K562 (cell line): ENCODE measurements around the gene TMEM218. TPM values are rescaled to one million over a fixed set of nuclear protein-coding genes. Genes with fewer than 3 reads are reported as not detected.

Source experiments
- ATAC-seq: fragments of 200-7000 bp; cut with Tn5 transposase; 3 replicates; pipeline ENCODE4 v1.9.1; 2020; ENCODE audit warnings: moderate library complexity
- BruUV-seq: library from RNA; stranded (reverse); fragments of 400-500 nt; replicated peaks from 2 replicates; lab custom pipeline; 2021; lab: Mats Ljungman, UMichigan
- CTCF ChIA-PET: fragments of 300-600 bp; formaldehyde crosslinking; extraction: SDS; loops from one replicate; lab custom pipeline; 2021; ENCODE audit warnings: low intra/inter-chr PET ratio; lab: Yijun Ruan, JAX
- POLR2A ChIA-PET: fragments of 300-600, 350-650 bp; sonication (Branson Sonifier 250); formaldehyde crosslinking; extraction: SDS; loops from one replicate; lab custom pipeline; 2021; ENCODE audit warnings: antibody characterized with exemption, inconsistent platforms; lab: Yijun Ruan, JAX
- DNase-seq, 4 experiments: peaks; one replicate each; pipeline versions ENCODE4 v3.0.0 to v3.0.0-alpha.2; 2011 to 2018; ENCODE audit warnings: low spot score in 3 of 4, mixed read lengths in 3 of 4; ENCODE audit errors: extremely low read depth in 1 of 4
- FAIRE-seq: peaks from 2 replicates; lab custom pipeline; 2011; peaks lifted over from hg19 to GRCh38; lab: Jason Lieb, UNC
- H2AFZ ChIP-seq: 2 replicates; pipeline ENCODE4 v1.6.0; 2011; ENCODE audit warnings: low read depth, low read length, control low read depth, inconsistent platforms
- H3K27ac ChIP-seq: fragments of 200-600 bp; 3 replicates; pipeline ENCODE4 v1.8.0; 2011; ENCODE audit warnings: low read depth, mild to moderate bottlenecking, control low read depth, inconsistent platforms, low read length, moderate library complexity, mixed read lengths; ENCODE audit errors: extremely low read depth
- H3K27me3 ChIP-seq, 2 experiments: fragments of 300-600 bp in 1 of 2; 2 replicates in 1 of 2; 3 replicates in 1 of 2; pipeline versions ENCODE4 v1.6.0 to v1.8.0; 2011; ENCODE audit warnings: inconsistent platforms in 2 of 2, low read length in 2 of 2, mild to moderate bottlenecking in 1 of 2, mixed read lengths in 1 of 2, moderate library complexity in 1 of 2; ENCODE audit not compliant: control insufficient read depth in 2 of 2, insufficient read depth in 2 of 2
- H3K36me3 ChIP-seq: fragments of 300-600 bp; 3 replicates; pipeline ENCODE4 v1.8.0; 2011; ENCODE audit warnings: mild to moderate bottlenecking, low read length, inconsistent platforms; ENCODE audit not compliant: control insufficient read depth, insufficient read depth
- H3K4me1 ChIP-seq, 2 experiments: fragments of 200-600 bp in 1 of 2; replicated peaks in 1 of 2; 2 replicates in 1 of 2; 3 replicates in 1 of 2; pipeline versions ENCODE4 v1.5.1 to v1.8.0; 2011; ENCODE audit warnings: inconsistent platforms in 2 of 2, low read length in 2 of 2, mild to moderate bottlenecking in 1 of 2, mixed read lengths in 1 of 2, moderate library complexity in 1 of 2; ENCODE audit not compliant: control insufficient read depth in 2 of 2, insufficient read depth in 2 of 2
- H3K4me2 ChIP-seq: 2 replicates; pipeline ENCODE4 v1.6.1; 2011; ENCODE audit warnings: low read length, control low read depth, inconsistent platforms, mixed read lengths; ENCODE audit not compliant: insufficient read depth
- H3K4me3 ChIP-seq: fragments of 200-600 bp; sonication (generic), shearing (Covaris generic); 2 replicates; pipeline ENCODE4 v1.5.1; 2016; ENCODE audit warnings: control low read depth, inconsistent platforms
- H3K79me2 ChIP-seq: fragments of 200-600 bp; 3 replicates; pipeline ENCODE4 v1.8.0; 2011; ENCODE audit warnings: low read length, inconsistent platforms; ENCODE audit not compliant: control insufficient read depth, insufficient read depth
- H3K9ac ChIP-seq, 2 experiments: 2 replicates each; pipeline versions ENCODE4 v1.6.0 to v1.6.1; 2011; ENCODE audit warnings: low read depth in 2 of 2, low read length in 2 of 2, control low read depth in 1 of 2, inconsistent platforms in 1 of 2, mild to moderate bottlenecking in 1 of 2, mixed read lengths in 1 of 2; ENCODE audit not compliant: insufficient read depth in 1 of 2
- H3K9me1 ChIP-seq: one replicate; pipeline ENCODE4 v1.6.0; 2011; ENCODE audit warnings: inconsistent platforms, mild to moderate bottlenecking, low read length, moderate library complexity; ENCODE audit not compliant: control insufficient read depth, insufficient read depth
- H3K9me3 ChIP-seq: replicated peaks from 2 replicates; pipeline ENCODE4 v1.5.1; 2011; ENCODE audit warnings: low read depth, low read length, inconsistent platforms; ENCODE audit not compliant: control insufficient read depth, insufficient read depth
- H4K20me1 ChIP-seq: replicated peaks from 2 replicates; pipeline ENCODE4 v1.6.1; 2011; ENCODE audit warnings: low read length, inconsistent platforms, mixed read lengths; ENCODE audit not compliant: control insufficient read depth, insufficient read depth
- CBX3 ChIP-seq, 2 experiments: IDR thresholded peaks; 1 replicate in 1 of 2; 2 replicates in 1 of 2; pipeline ENCODE4 v1.6.1; 2012; ENCODE audit warnings: inconsistent platforms in 2 of 2, low read length in 2 of 2, borderline replicate concordance in 1 of 2, control low read depth in 1 of 2
- CREBBP ChIP-seq: IDR thresholded peaks from one replicate; pipeline ENCODE4 v1.6.1; 2012; ENCODE audit warnings: low read depth, mild to moderate bottlenecking, control low read depth, inconsistent platforms, low read length
- ESRRA ChIP-seq: fragments of 450-650 bp; IDR thresholded peaks from 2 replicates; pipeline ENCODE4 v1.6.1; 2014; ENCODE audit warnings: low read depth, mild to moderate bottlenecking, moderate library complexity, borderline replicate concordance
- ETS2 ChIP-seq: IDR thresholded peaks from 2 replicates; pipeline ENCODE4 v1.6.1; 2016; ENCODE audit warnings: borderline replicate concordance, missing genetic modification characterization, mild to moderate bottlenecking, moderate library complexity, missing compliant biosample characterization; ENCODE audit not compliant: poor library complexity, severe bottlenecking
- FOXO4 ChIP-seq: fragments of 450-650 bp; formaldehyde crosslinking; IDR thresholded peaks from 2 replicates; pipeline ENCODE4 v1.4.0; 2020; ENCODE audit warnings: mild to moderate bottlenecking, moderate library complexity
- GABPB2 ChIP-seq: fragments of 250-450 bp; sonication (Bioruptor Pico); conservative IDR thresholded peaks from 2 replicates; pipeline ENCODE4 v1.5.1; 2021; ENCODE audit warnings: mild to moderate bottlenecking
- HMGN3 ChIP-seq: IDR thresholded peaks from 2 replicates; pipeline ENCODE4 v1.6.1; 2011; ENCODE audit warnings: borderline replicate concordance, low read depth, mild to moderate bottlenecking, mixed read lengths, low read length; ENCODE audit not compliant: insufficient read length; ENCODE audit errors: extremely low read depth
- JUNB ChIP-seq: fragments of 450-650 bp; formaldehyde crosslinking; conservative IDR thresholded peaks from 2 replicates; pipeline ENCODE4 v1.4.0; 2020; ENCODE audit warnings: mild to moderate bottlenecking
- KDM4B ChIP-seq, 2 experiments: fragments of 450-650 bp in 1 of 2; sonication (generic) in 1 of 2; IDR thresholded peaks; 2 replicates each; pipeline ENCODE4 v1.6.1; 2016 to 2017; ENCODE audit warnings: borderline replicate concordance in 2 of 2, antibody characterized with exemption in 1 of 2, low read depth in 1 of 2, mild to moderate bottlenecking in 1 of 2
- POLR2B ChIP-seq: fragments of 450-650 bp; IDR thresholded peaks from 2 replicates; pipeline ENCODE4 v1.6.1; 2018; ENCODE audit warnings: low read depth; ENCODE audit not compliant: partially characterized antibody
- RFX7 ChIP-seq: fragments of 250-450 bp; sonication (Bioruptor Pico); IDR thresholded peaks from 2 replicates; pipeline ENCODE4 v1.5.1; 2021; ENCODE audit warnings: mild to moderate bottlenecking
- SRF ChIP-seq, 2 experiments: fragments of 250-450, 450-650 bp in 1 of 2; sonication (Bioruptor Pico) in 1 of 2; sonication (generic) in 1 of 2; formaldehyde crosslinking; IDR thresholded peaks; 2 replicates each; pipeline versions ENCODE4 v1.5.0 to v1.5.1; 2020 to 2022; ENCODE audit warnings: mild to moderate bottlenecking in 1 of 2, missing genetic modification reagents in 1 of 2
- ZBTB2 ChIP-seq: fragments of 450-650 bp; IDR thresholded peaks from 2 replicates; pipeline ENCODE4 v1.6.1; 2016; ENCODE audit warnings: antibody characterized with exemption
- ZC3H11A ChIP-seq: IDR thresholded peaks from 2 replicates; pipeline ENCODE4 v1.6.1; 2012; ENCODE audit warnings: low read depth, low read length, improper control_type of control experiment
- ZNF449 ChIP-seq: fragments of 250-450 bp; sonication (Bioruptor Pico); IDR thresholded peaks from 2 replicates; pipeline ENCODE4 v1.8.0; 2022; ENCODE audit warnings: moderate library complexity, mild to moderate bottlenecking, inconsistent platforms
- ZNF77 ChIP-seq: fragments of 250-450 bp; sonication (Bioruptor Pico); IDR thresholded peaks from 2 replicates; pipeline ENCODE4 v1.5.0; 2020
- WGBS: fragments of 100-300 bp; shearing (Covaris generic); methylation state at CpG from one replicate; pipeline ENCODE4 v1.1.6; 2016; ENCODE audit warnings: low coverage, mixed read lengths; ENCODE audit not compliant: insufficient coverage; ENCODE audit errors: missing lambda C conversion rate; 5-methylcytosine and 5-hydroxymethylcytosine counted together
- in situ Hi-C: fragments of 300-500 bp; cut with MboI; formaldehyde crosslinking; loops from 4 replicates; pipeline ENCODE4 v1.15.0; 2018; ENCODE audit warnings: inconsistent platforms, mixed read lengths
- intact Hi-C: fragments of 100-400 bp; cut with micrococcal nuclease; formaldehyde crosslinking; loops from 2 replicates; pipeline ENCODE4 v1.14.2; 2022
- polyA plus RNA-seq, 8 experiments: library from polyadenylated mRNA; depleted of rRNA in 4 of 8; stranded (reverse) in 5 of 8; unstranded in 3 of 8; fragments of >200 nt; fragmentation: Nextera tagmentation in 2 of 8; fragmentation: Illumina TruSeq in 1 of 8; extraction: Ambion mirVana in 2 of 8; extraction: Trizol in 1 of 8; gene quantifications; 2 replicates each; pipeline versions ENCODE4 v1.2.1 to v1.2.3, GENCODE V29; 2011 to 2014; ENCODE audit warnings: inconsistent platforms in 1 of 8, missing spikeins in 1 of 8
- total RNA-seq, 7 experiments: library from RNA; depleted of rRNA in 6 of 7; stranded (reverse); fragments of >200 nt in 6 of 7; fragmentation: Illumina TruSeq in 2 of 7; extraction: Trizol in 2 of 7; gene quantifications; 2 replicates each; pipeline versions ENCODE4 v1.2.1 to v1.2.3, GENCODE V29; 2011 to 2021; ENCODE audit warnings: low replicate concordance in 1 of 7

The TMEM218 gene
- total and polyA plus RNA-seq, 9 of the 15 experiments (the other 6 are each of a cell fraction or from before 2014, with no cell fraction given), result 13.4 to 32.2 (median 25.4) TPM

GRCh38 chr11:125088123-125088522 is 23.3 kb downstream of the TMEM218 start:
- Histone ChIP-seq H2AFZ (no peak overlapping the region), H3K36me3 (no peaks in the 10 kb centered on the region), H3K4me3 (no peak overlapping the region), H3K27ac (no peak overlapping the region), H3K27me3 (no peaks in the 10 kb centered on the region), H3K4me2 (no peak overlapping the region), H4K20me1 (0 out of 2 replicates have a peak, but pooled peaks cover 3% of the 10 kb centered on the region), H3K9me3 (no peaks in the 10 kb centered on the region), H3K79me2 (no peaks in the 10 kb centered on the region), H3K4me1 (peaks cover 0 to 7% of the 10 kb centered on the region in 2 experiments; a peak in 2 of 5 replicates), H3K9ac (no peak overlapping the region), H3K9me1 (no peaks in the 10 kb centered on the region)
- FAIRE-seq, result no peak
- intact Hi-C loops, result no loop called here
- BruUV-seq, result no TSS peak
- ATAC-seq, result no peak
- WGBS, result 19% methylated on average over 2 of the region's 2 CpGs
- in situ Hi-C loops, result no loop called here
- no peak for DNase-seq
- POLR2A ChIA-PET, result interaction anchor here (0.8 to 1.2 kb wide), 2 partner anchors 10 to 315 kb away, joined by 3 read pairs; no protein-coding TSS in a partner anchor
- CTCF ChIA-PET, result no interaction called here
- TF ChIP-seq ESRRA (no peak), ZC3H11A (no peak), ETS2 (tag) (no peak), CREBBP (no peak), CBX3 (IDR thresholded peaks at IDR 0.05; ENCODE audit: borderline replicate concordance in 1 of 2, low read length in 2 of 2) (no peak), KDM4B (IDR thresholded peaks at IDR 0.05; ENCODE audit: borderline replicate concordance in 2 of 2, low read depth in 1 of 2) (no peak), POLR2B (no peak), SRF (CRISPR knock-in tag; IDR thresholded peaks at IDR 0.05) (no peak), RFX7 (no peak), ZBTB2 (no peak), FOXO4 (CRISPR knock-in tag) (no peak), ZNF77 (no peak), HMGN3 (no peak), JUNB (CRISPR knock-in tag) (no peak), ZNF449 (CRISPR knock-in tag) (no peak), GABPB2 (CRISPR knock-in tag) (no peak)
